Breast epithelium (tissue), 3 donors: ENCODE measurements around the gene KMT2A.

Experiments used
- POLR2A ChIP-seq: fragments of 450-650 bp; IDR thresholded peaks from one replicate; pipeline ENCODE4 v1.6.1; 2016; ENCODE audit warnings: antibody characterized with exemption, mild to moderate bottlenecking, moderate library complexity
- TF ChIP-seq, protein P1 (sequence below), 3 donors: fragments of 450-650 bp; IDR thresholded peaks; one replicate each; pipeline ENCODE4 v1.5.1; 2016 to 2017; ENCODE audit warnings: antibody characterized with exemption in 3 of 3, mild to moderate bottlenecking in 3 of 3, moderate library complexity in 3 of 3

DNA sequence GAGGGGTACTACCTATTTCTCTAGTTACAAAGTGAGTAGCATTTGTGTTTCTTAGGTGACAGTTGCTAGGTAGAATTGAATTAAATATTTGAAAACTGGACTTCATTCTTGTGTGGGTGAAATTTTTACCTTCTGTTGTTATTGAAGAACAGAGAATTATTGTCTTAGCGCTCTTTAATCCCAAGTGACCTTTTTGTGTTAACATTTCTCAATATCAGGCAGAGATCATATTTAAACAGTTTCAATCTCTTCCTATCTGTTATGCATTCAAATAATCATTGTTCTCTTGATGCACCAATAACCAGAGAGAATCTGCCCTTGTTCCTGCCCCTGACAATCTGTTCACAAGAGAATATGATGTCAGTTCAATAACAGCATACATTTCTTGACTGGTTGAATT is 14.2 kb downstream of the KMT2A start:
- TF ChIP-seq, protein P1, sequence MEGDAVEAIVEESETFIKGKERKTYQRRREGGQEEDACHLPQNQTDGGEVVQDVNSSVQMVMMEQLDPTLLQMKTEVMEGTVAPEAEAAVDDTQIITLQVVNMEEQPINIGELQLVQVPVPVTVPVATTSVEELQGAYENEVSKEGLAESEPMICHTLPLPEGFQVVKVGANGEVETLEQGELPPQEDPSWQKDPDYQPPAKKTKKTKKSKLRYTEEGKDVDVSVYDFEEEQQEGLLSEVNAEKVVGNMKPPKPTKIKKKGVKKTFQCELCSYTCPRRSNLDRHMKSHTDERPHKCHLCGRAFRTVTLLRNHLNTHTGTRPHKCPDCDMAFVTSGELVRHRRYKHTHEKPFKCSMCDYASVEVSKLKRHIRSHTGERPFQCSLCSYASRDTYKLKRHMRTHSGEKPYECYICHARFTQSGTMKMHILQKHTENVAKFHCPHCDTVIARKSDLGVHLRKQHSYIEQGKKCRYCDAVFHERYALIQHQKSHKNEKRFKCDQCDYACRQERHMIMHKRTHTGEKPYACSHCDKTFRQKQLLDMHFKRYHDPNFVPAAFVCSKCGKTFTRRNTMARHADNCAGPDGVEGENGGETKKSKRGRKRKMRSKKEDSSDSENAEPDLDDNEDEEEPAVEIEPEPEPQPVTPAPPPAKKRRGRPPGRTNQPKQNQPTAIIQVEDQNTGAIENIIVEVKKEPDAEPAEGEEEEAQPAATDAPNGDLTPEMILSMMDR (IDR thresholded peaks at IDR 0.05), result no peak
- TF ChIP-seq POLR2A, result no peak
